Natural killer cell treated with Interleukin-12 subunit alpha and Interleukin-12 subunit beta and Interleukin-15 and Interleukin-18, amount 100 ng/mL, for 72 hours (primary cell): Measurements from ENCODE around the gene NOL4L. TPM values are rescaled to one million over a fixed set of nuclear protein-coding genes. Genes with fewer than 3 reads are reported as not detected.

Experiments used
- ATAC-seq, 2 donors: fragments of 150-1000 bp; cut with Tn5 transposase in 1 of 2; sonication (Bioruptor Pico), chemical (Tn5 transposase) in 1 of 2; 2 replicates each; pipeline ENCODE4 v1.10.0; 2021
- DNase-seq: peaks from one replicate; pipeline ENCODE4 v3.0.0; 2022; ENCODE audit warnings: low spot score
- H3K27ac Mint-ChIP-seq, 2 donors: 1 replicate in 1 of 2; 2 replicates in 1 of 2; pipeline ENCODE4 v1.8.0; 2022; ENCODE audit warnings: mixed read lengths in 2 of 2, mild to moderate bottlenecking in 1 of 2, moderate library complexity in 1 of 2
- H3K27me3 Mint-ChIP-seq, 2 donors: 1 replicate in 1 of 2; 2 replicates in 1 of 2; pipeline ENCODE4 v1.8.0; 2022; ENCODE audit warnings: mixed read lengths in 2 of 2
- H3K36me3 Mint-ChIP-seq: one replicate; pipeline ENCODE4 v1.8.0; 2022; ENCODE audit warnings: mixed read lengths
- H3K4me1 Mint-ChIP-seq, 2 donors: 1 replicate in 1 of 2; 2 replicates in 1 of 2; pipeline ENCODE4 v1.8.0; 2022; ENCODE audit warnings: low read depth in 2 of 2, mixed read lengths in 2 of 2, mild to moderate bottlenecking in 1 of 2
- H3K4me3 Mint-ChIP-seq: one replicate; pipeline ENCODE4 v1.8.0; 2022; ENCODE audit warnings: mixed read lengths
- H3K9me3 Mint-ChIP-seq: 2 replicates; pipeline ENCODE4 v1.8.0; 2022; ENCODE audit warnings: mixed read lengths
- total RNA-seq, 2 donors: library from RNA; stranded (reverse); gene quantifications; one replicate each; pipeline ENCODE4 v1.2.3, GENCODE V29; 2022

Gene NOL4L
- total RNA-seq, 2 donors from 2014 or later, result 20.0 to 20.1 TPM

DNA sequence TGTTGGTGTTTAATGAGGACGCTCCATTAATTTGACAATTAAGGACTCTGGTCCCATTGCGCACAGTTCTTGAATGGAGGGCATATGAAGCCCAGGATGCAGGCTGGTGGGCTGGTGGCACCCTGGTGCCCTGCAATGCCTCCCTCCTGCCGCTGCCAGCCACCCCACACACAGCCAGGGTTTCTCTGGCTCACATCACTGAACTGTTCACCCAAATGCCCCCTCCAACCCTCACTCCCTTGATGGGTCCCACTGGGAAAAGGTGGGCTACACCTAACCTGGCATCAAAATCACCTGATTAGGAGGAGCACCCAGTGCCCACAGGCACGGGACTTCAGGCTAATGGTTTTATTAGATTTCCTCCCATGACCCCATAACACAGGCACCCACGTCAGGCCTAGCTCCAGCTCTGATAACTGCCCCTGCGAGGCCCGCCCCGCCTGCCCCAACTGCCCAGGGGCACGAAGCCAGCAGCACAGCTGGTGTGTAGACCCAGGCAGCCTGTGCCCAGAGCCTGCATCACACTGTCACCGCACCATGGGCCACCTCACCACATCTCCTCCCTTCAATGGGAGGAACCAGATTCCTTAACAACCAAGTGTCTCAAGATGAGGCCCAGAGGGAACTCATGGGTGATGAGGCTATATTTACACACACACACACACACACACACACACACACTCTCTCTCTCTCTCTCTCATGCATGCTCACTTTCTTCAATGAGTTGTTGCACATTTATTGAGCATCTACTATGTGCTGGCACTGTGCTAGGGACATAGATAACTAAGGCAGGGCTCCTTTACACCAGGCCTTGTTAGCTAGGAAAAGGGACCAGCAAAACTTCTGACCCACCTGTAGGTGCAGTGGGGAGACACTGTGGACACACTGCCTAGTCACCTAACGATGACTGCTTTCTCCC lies 107.3 kb downstream of the NOL4L start:
- no peak for ATAC-seq

DNA sequence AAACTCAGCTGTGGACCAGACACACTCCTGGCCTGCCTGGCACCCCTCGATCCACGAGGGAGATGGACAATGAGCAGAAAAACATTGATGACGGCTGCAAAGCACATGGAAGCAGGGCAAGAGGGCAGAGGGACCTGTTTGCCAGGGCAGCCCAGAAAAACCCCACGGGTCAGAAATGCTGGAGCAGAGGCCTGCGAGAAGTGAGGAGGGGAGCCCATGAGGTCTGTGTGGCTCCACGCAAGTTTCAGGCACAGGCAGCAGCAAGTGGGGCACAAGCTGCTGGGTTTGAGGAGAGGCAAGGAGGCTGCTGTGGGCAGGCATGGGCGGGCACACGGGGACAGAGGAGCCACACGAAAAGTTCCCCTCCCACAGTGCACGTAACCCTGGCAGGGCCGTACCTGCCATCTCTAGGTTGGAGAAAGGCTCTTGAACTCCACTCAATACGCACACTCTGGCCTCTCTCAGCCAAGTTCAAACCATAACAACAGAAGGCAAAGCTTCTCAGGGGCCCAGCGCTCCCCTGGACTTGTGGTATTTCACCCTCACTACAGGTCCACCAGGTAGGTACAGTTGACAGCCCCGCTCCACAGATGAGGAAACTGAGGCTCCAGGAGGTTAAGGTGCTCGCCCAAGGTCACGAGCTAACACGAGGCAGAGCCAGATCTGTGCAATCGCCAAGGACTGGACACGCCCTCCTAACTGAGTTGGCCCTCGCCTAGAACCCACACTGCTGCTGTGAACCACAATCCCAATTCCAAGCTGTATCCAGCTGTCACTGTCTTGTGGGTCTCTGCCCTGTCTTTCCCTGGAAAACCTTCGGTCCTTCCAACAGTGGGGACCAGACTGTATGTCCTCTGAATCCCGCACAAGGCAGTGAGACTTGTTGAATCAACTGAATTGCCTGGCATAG lies 108.2 kb downstream of the NOL4L start:
- H3K27me3 Mint-ChIP-seq, result no peaks in the 10 kb centered on the region
- H3K9me3 Mint-ChIP-seq, result no peaks in the 10 kb centered on the region
- peak overlapping the region; percentile 15 to 34 for H3K27ac Mint-ChIP-seq
- DNase-seq (no peak), ATAC-seq (no peak)
- H3K4me1 Mint-ChIP-seq, result peaks cover 36 to 44% of the 10 kb centered on the region in 2 donors
- H3K36me3 Mint-ChIP-seq, result no peaks in the 10 kb centered on the region
- H3K4me3 Mint-ChIP-seq, result no peak overlapping the region

More for the DNA sequence above, 107.3 kb downstream of the NOL4L start:
- DNase-seq, result no peak
- peak overlapping the region in 1 of 2 donors; percentile 34 for H3K27ac Mint-ChIP-seq
- H3K4me3 Mint-ChIP-seq, result no peak overlapping the region
- no peaks in the 10 kb centered on the region for H3K36me3 Mint-ChIP-seq
- H3K27me3 Mint-ChIP-seq, result no peaks in the 10 kb centered on the region
- peaks cover 36 to 44% of the 10 kb centered on the region in 2 donors for H3K4me1 Mint-ChIP-seq
- H3K9me3 Mint-ChIP-seq, result no peaks in the 10 kb centered on the region

- no peaks in the 10 kb centered on the region for H3K27me3 Mint-ChIP-seq
- no peaks in the 10 kb centered on the region for H3K9me3 Mint-ChIP-seq
- peaks cover 32 to 42% of the 10 kb centered on the region in 2 donors for H3K4me1 Mint-ChIP-seq
- H3K4me3 Mint-ChIP-seq, result peak overlapping the region; percentile 16
- ATAC-seq, result peak; percentile 75 to 82
- H3K27ac Mint-ChIP-seq, result peak overlapping the region in 1 of 2 donors; percentile 34
- DNase-seq, result no peak
- H3K36me3 Mint-ChIP-seq, result no peaks in the 10 kb centered on the region
Measured at GRCh38 chr20:32474967-32475811, 109.9 kb downstream of the NOL4L start.

DNA sequence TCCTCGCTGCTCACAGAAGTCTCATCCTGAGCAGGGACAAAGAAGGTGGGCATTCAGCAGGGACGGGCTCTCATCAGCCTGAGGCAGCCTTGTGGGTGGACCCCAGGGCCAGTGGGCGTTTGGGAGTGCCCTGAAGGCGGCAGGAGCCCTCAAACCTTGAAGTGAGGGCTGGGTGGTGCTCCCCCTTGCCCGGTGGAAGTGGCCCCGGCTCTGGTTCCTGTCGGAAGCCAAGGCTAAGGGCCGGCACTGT lies 110.5 kb downstream of the NOL4L start:
- no peak for DNase-seq
- ATAC-seq, result no peak
- Mint-ChIP-seq H3K27ac (peak overlapping the region in 1 of 2 donors; percentile 34), H3K9me3 (no peaks in the 10 kb centered on the region), H3K27me3 (no peaks in the 10 kb centered on the region), H3K4me1 (peaks cover 27 to 39% of the 10 kb centered on the region in 2 donors), H3K4me3 (no peak overlapping the region), H3K36me3 (no peaks in the 10 kb centered on the region)

DNA sequence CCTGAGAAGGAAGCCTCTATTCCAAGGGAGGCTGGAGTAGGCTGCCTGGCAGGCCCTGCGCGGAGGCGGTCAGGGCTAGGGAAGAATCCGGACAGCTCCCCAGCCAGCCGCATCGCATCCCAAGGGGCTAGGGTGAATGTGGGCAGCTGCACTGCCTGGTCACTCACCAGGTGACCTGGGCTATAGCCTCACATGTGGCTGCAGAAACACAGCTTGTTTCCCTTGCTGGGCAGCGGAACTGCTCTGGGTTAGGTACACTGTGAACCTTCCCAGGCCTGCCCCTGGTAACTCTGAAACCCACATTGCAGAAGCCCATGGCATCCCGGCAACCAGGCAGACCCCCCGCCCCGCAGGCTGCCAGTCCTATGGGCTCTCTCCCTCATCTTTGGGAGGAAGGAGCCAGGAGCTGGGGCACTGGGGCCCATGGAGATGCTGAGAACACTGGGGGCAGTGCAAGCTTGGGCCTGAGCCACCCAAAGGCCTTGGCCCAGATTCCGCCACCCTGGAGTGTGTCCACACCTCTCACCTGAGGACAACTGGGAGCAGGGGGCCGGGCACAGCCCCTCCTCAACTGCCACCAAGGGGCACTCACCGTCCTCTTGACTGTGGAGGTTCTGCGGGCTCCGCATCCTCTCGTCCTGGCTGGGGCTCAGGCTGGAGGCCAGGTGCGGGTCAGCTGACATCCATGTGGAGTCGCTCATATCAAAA lies 111.0 kb downstream of the NOL4L start:
- H3K4me3 Mint-ChIP-seq, result no peak overlapping the region
- no peaks in the 10 kb centered on the region for H3K36me3 Mint-ChIP-seq
- DNase-seq, result peak; percentile 57
- peak overlapping the region in 1 of 2 donors; percentile 56 for H3K27ac Mint-ChIP-seq
- H3K27me3 Mint-ChIP-seq, result no peaks in the 10 kb centered on the region
- no peaks in the 10 kb centered on the region for H3K9me3 Mint-ChIP-seq
- H3K4me1 Mint-ChIP-seq, result peaks cover 25 to 37% of the 10 kb centered on the region in 2 donors
- no peak for ATAC-seq

DNA sequence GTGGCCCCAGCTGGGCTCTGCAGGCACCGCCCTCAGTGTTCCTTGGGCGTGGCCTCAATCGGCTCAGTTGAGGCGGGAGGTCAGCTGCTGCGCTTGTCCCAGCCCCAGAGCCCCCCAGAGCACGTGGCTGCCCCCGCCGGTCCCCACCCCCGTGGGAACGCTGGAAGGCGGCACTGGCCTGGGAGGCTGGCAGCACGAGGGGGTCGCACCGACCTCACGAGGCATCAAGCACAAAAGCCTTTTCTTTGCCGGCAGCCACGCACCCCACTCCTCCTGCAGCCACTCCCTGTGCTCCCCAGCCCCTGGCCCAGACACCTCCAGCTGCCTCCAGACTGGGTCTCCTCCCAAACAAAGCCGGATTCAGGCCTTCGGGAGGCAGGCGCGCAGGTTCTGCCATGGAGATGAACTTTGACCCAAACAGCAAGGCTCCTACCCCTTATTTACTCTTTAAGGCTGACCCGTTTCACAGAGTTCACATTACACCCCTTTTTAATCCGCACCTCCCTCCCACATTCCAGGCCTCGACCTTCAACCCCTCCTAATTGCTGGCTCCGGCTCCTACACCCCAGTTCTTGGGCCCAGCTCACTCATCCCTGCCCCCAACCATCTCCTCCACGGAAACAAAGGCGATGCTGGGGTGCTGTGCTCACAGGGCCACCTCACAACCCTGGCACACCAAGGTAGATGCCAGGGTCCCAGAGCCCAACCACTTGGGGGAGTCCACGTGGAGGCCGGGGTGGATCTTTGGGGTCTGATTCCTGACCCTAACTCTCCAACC lies 111.7 kb downstream of the NOL4L start:
- Mint-ChIP-seq H3K27me3 (no peaks in the 10 kb centered on the region), H3K9me3 (no peaks in the 10 kb centered on the region), H3K27ac (peak overlapping the region in 1 of 2 donors; percentile 56), H3K36me3 (no peaks in the 10 kb centered on the region), H3K4me3 (no peak overlapping the region), H3K4me1 (peaks cover 23 to 37% of the 10 kb centered on the region in 2 donors)
- ATAC-seq, result no peak
- DNase-seq, result no peak

GRCh38 chr20:32472581-32473207 lies 112.4 kb downstream of the NOL4L start:
- ATAC-seq, result no peak
- Mint-ChIP-seq H3K27ac (no peak overlapping the region), H3K4me3 (no peak overlapping the region), H3K9me3 (no peaks in the 10 kb centered on the region), H3K4me1 (peaks cover 16 to 32% of the 10 kb centered on the region in 2 donors), H3K36me3 (no peaks in the 10 kb centered on the region), H3K27me3 (no peaks in the 10 kb centered on the region)
- no peak for DNase-seq

GRCh38 chr20:32470940-32471339 lies 114.2 kb downstream of the NOL4L start:
- ATAC-seq, result no peak
- no peak overlapping the region for H3K4me3 Mint-ChIP-seq
- peaks cover 2 to 16% of the 10 kb centered on the region in 2 donors for H3K4me1 Mint-ChIP-seq
- H3K9me3 Mint-ChIP-seq, result no peaks in the 10 kb centered on the region
- H3K27me3 Mint-ChIP-seq, result no peaks in the 10 kb centered on the region
- no peaks in the 10 kb centered on the region for H3K36me3 Mint-ChIP-seq
- no peak overlapping the region for H3K27ac Mint-ChIP-seq
- DNase-seq, result no peak

GRCh38 chr20:32470025-32470861 lies 114.9 kb downstream of the NOL4L start:
- DNase-seq (no peak), ATAC-seq (no peak)
- H3K27me3 Mint-ChIP-seq, result no peaks in the 10 kb centered on the region

DNA sequence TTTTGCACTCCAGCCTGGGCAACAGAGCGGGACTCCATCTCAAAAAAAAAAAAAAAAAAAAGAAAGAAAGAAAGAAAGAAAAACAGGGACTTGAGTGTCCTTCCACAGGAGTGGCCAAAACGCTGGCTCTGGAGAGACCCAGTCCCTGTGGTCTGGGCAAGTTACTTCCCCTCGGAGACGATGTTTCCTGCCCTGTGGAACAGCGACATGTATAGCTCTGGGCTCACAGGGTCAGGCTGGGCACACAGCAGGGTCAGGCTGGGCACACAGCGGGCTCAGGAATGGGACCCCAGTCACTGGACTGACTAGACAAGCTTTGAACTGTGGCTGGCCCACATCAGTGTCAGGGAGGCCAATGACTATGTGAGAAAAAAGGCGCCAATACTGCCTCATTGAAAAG lies 116.3 kb downstream of the NOL4L start:
- DNase-seq (no peak), ATAC-seq (no peak)
- Mint-ChIP-seq H3K4me3 (no peak overlapping the region), H3K27me3 (no peaks in the 10 kb centered on the region), H3K4me1 (peaks cover 0 to 7% of the 10 kb centered on the region in 2 donors), H3K27ac (no peak overlapping the region), H3K36me3 (no peaks in the 10 kb centered on the region), H3K9me3 (no peaks in the 10 kb centered on the region)

More at GRCh38 chr20:32470025-32470861, 114.9 kb downstream of the NOL4L start:
- H3K4me1 Mint-ChIP-seq, result peaks cover 0 to 11% of the 10 kb centered on the region in 2 donors
- H3K4me3 Mint-ChIP-seq, result no peak overlapping the region
- no peaks in the 10 kb centered on the region for H3K36me3 Mint-ChIP-seq
- peak overlapping the region in 1 of 2 donors; percentile 56 for H3K27ac Mint-ChIP-seq
- H3K9me3 Mint-ChIP-seq, result no peaks in the 10 kb centered on the region

DNA sequence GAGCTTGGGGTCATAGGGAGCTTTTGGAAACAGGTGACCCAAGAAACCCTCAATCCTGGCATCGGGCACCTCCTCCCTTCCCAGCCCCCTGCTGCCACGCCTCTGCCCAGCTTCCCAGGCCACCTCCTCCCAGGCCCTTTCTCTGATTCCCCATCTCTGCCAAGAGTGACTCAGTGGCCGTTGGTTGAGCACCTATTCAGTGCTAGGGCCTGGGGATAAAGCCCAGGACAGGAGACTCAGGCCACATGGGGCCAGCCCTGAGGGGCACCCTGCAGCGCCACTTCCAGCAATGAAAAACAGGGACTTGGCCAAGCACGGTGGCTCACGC lies 116.9 kb downstream of the NOL4L start:
- no peaks in the 10 kb centered on the region for H3K27me3 Mint-ChIP-seq
- no peak overlapping the region for H3K27ac Mint-ChIP-seq
- H3K4me1 Mint-ChIP-seq, result peaks cover 0 to 4% of the 10 kb centered on the region in 2 donors
- no peaks in the 10 kb centered on the region for H3K9me3 Mint-ChIP-seq
- no peaks in the 10 kb centered on the region for H3K36me3 Mint-ChIP-seq
- ATAC-seq, result no peak
- H3K4me3 Mint-ChIP-seq, result no peak overlapping the region
- DNase-seq, result no peak
